HUDEP-2 (cell line): ENCODE measurements around the gene SMARCD3.

Experiments used
- DNase-seq, 76 experiments: peaks; one replicate each; lab custom pipeline; 2025; ENCODE audit not compliant: unreplicated experiment in 76 of 76; lab: John Stamatoyannopoulos, UW

Gene SMARCD3

DNA sequence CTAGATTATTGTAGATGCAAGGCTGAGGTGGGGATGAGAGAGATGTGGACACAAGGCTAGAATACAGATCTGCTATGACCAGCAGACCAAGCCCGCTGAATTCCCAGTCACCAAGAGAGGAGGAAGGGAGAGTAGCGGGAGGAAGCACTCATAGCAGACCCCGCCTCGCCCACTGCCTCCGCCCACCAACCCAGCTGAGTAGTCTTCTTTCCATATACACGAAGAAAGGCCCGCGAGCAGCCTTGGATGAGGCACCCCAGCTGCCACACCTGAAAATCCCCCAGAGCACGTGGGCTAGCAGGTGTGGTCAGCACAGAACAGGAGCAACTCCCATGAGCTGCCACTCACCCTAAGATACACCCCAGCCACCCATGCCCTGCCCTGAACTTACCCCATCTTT, 30.3 kb downstream of the SMARCD3 start:
- DNase-seq, result no peak

GRCh38 chr7:151215396-151215795, 33.1 kb downstream of the SMARCD3 start:
- DNase-seq, result no peak

DNA sequence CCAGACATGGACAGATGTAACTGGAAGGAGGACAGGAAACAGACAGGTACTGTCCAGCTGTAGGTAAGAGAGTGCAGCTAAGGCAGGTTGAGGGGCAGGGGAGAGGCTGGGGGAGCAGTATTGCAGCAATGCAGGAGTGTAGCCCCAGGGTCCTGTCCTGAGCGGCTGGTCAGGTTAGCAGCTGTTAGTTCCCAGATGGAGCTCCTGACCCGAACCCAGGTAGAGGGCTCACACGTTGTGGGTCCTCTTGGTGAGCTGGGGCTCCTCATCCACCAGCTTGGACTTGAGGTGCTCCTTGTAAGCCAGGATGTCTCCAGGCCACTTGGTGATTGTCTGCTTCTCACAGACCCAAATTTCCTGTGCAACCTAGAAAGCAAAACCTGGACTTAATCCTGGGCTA, 34.7 kb downstream of the SMARCD3 start:
- no peak for DNase-seq

DNA sequence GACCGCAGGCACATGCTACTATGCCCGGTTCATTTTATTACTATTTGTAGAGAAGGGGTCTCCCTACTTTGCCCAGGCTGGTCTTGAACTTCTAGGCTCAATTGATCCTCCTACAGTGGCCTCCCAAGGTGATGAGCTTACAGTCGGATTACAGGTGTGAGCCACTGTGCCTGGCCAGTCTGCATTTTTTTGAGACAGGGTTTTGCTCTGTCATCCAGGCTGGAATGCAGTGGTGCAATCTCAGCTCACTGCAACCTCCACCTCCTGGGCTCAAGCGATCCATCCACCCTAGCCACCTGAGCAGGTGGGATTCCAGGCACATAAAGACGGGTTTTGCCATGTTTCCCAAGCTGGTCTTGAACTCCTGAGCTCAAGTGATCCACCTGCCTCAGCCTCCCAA, 35.9 kb downstream of the SMARCD3 start:
- DNase-seq, result no peak

DNA sequence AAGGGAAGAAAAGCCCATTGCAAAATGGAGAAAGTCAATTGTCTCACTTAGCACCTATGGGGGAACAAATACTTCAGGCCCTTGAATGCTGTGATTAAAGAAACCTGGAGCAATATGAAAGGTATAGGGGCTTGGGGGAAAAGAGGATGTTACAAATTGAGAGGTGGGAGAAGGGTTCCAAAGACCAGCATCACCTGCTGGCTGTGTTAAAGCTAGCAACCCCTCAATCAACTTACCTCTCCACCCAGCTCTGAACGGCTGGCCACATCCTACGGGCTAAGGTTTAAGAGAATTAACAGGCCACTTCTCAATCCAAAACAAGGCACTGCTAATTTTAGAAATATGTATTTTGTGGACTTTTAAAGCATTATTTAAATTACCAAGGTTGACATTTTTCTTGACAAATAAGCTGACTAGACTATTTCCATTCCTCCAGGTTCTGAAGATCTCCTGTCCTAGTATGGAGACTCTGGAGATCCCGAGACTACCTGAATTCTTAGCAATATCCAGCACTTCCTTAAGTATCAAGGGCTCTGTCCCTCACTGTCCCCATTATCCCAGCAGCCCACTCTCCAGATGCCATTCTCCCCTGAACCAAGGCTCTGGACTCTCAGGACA, 37.2 kb downstream of the SMARCD3 start:
- no peak for DNase-seq

GRCh38 chr7:151210087-151210854, 38.2 kb downstream of the SMARCD3 start, which contains the start of gene H2BK1:
H2BK1 (minus strand) TSS chr7:151210488; CDS start chr7:151210318, 170 bp downstream.
- no peak for DNase-seq

- DNase-seq, result no peak
These were observed 38.9 kb downstream of the SMARCD3 start for GRCh38 chr7:151209588-151209987.

DNA sequence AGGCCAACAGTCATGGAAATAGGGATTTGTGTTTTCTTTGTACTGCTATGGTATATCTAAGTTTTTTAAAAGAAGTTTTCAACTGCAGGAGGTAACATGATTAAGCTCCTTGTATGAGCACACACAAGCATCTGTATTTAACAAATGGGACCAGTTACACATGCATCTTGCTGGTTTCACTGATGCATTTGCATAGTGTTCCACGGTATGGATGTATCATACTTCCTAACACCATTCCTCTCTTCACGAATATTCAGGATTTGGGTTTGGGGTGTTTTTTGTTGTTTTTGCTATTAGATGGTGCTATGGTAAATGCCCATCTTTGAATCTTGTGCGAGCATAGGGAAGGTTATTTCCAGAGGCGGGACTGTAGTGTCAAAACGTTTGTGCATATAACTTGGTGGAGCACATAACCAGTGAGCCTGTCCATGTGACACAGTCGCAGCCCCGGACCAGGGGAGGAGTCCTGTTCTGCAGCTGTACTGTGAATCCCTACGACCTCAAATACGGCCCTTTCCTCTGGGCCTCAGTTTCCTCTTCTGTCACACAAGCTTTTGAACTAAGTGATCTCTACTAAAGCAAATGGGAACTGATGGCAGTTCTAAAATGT, 40.1 kb downstream of the SMARCD3 start:
- no peak for DNase-seq

- DNase-seq, result no peak
These were observed 40.7 kb downstream of the SMARCD3 start for GRCh38 chr7:151207804-151208203.

GRCh38 chr7:151207315-151207714, 41.2 kb downstream of the SMARCD3 start:
- no peak for DNase-seq

DNA sequence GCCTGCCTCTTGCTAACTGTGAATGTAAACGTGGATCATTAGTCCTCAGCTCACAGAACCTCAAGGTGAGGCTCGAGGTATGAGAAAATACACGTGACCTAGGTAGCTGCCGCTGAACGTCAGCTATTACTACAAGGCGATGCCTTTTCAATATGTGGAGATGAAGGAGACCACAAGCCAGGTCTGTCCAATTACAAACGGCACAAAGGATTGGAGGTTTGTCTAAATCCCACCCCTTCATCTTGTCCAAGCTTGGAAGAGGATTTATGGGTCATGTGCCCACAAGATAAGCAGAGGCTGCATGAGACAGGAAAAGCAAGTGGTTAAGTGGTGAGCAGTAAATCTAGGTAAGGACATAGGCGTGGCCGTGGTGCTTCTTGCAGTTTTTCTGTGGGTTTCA, 41.6 kb downstream of the SMARCD3 start:
- DNase-seq, result no peak

DNA sequence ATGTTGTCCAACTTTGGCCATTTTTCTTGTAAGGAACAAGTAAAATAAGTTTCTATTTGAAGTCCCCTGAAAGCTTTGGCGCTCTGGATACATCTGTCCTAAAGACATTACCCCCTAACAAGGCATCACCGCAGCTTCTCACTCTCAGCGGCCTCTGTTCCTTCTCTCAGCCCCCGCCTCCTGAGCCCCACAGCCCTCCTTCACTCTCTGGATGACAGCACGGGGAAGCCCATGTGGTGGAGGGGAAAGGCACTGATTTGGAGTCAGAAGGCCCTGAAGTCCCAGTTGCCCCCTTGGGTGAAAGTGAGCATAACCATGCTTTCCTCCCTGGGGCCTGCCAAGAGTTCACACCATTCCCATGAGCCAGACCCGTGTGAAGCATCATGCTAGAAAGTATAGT, 42.8 kb downstream of the SMARCD3 start:
- no peak for DNase-seq

DNA sequence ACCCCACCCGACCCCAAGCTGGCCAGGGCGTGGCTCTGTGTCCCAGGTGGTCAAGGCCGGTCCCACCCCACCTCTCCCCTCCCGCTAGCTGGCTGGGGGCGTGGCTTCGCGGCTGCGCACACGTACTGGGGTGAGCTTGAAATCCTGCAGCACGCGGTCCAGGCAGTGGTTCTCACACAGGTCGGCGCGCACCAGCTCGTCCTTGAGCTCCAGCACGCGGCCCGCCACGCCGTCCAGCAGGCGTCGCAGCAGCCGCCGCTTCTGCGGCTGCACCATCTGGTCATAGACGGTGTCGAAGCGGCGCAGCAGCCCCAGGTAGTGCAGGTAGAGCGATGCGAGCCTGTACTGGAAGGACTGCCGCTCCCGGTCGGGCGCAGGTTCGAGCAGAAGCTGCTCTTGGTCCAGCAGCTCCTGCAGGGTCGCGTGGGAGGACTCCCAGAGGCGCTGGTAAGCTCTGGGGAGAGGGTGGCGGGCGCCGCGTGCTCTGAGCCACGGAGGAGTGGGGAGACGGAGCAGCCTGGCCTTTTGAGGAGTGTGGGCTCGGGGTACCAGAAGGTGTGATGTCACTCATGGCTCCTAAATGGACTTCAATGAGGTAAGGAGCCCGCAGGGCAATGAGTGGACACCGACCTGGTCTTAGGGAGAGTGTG, 44.0 kb downstream of the SMARCD3 start:
- DNase-seq, result no peak

DNA sequence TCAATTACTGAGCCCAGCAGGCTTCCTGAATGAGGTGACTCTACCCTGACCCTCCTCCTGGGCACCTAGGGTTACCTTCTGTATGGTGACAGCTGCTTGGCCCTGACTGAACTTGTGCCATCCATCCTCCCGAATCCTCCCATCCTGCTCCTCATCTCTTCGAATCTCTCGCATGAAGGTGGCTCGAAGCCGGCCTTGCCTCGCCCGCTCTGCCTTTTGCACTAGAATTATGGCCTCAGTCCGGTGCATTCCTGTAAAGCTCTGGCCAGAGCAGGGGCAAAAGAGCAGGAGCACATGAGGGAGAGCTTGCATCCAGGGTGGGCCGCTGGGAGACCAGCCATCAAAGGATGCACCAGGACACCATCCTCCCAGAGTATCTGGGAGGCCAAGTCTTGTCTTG, 45.7 kb downstream of the SMARCD3 start:
- DNase-seq, result no peak

DNA sequence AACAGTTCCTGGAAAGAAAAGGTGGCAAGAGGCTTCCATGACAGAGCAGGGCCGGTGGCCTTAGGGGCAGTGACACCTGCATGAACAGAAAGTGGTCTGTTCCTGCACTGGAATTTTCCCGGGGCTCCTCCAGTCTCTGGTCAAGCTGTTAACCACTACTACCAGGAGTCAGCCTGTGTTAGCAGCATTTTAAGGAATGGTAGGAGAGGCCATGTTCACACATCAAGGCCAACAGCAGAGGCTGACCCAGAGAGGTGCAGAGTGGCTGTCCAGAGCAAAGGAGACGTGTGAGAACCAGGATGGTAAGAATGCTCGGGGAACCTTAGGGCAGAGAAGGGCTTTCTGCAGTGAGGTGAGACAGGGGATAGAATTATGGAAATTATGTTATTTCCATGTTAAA, 46.7 kb downstream of the SMARCD3 start:
- DNase-seq, result no peak

DNA sequence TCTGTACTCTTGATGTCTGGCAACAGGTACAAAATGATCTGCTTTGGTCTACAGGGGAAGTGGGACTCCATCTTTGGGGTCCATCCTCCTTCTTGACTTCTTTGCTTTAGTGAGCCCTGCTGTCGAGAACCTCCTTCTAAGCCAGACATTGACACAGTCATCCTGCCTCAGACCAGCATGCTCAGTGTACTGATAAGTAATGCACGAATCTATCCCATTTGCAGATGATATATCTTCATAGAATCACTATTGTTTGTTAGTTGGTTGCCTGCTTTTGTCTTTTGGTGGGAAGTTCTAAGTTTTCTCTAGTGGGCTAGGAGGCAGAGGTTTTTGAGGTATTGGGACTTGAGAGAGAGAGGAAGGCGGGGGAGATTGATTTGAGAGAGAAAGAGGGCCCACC, 47.1 kb downstream of the SMARCD3 start:
- DNase-seq, result no peak

DNA sequence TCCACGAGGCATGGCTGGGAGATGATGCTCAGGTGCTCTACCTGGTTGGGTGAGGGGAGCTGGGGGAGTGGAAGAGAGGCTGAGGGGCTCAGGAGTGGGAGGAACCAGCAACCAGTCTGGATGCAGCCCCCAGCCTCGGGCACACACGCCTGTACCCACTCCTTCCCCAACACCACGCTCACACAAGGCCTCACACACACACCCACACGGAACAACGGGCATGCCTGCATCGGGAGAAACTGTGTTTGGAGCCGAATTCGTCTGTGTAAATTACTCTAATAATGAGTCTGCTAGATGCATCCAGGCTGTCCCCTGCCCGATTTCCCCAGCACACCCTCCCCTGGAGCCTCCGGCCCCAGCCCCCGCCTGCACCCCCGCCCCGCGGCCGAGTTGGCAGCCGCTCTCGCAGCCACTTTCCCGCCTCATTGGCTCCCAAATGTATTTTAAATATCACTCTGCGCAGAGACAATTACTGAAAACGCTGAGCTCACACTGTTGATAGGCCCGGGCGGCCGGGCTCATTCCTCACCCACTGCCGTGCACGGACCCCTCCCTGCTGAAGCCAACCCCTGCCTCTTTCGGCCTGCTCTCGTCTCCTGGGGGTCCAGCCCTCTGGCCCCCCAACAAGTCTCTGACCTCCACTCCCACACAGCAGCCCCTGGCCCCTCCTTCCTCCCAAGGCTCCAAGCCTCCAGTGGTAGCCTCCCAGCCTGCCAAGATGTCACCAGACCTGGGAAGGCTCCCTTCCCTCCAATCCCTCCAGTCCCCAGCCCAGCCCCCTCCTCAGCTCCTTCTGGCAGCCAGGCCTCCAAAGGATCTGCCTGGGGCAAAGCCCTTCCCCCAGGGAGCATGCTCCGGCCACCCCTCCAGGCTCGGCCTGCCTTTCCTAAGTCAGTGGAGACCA, 49.3 kb downstream of the SMARCD3 start:
- no peak for DNase-seq

DNA sequence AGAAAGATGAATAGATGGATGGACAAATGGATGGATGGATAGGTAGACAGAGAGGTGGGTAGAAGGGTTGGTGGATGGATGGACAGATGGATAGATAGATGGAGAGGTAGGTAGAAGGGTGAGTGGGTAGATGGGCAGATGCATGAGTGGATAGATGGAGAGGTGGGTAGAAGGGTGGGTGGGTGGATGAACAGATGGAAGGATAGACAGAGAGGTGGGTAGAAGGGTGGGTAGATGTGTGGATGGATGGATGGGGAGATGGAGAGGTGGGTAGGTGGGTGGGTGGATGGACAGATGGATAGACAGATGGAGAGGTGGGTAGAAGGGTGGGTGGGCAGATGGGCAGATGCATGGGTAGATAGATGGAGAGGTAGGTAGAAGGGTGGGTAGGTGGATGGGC, 50.6 kb downstream of the SMARCD3 start:
- DNase-seq, result no peak

GRCh38 chr7:151195616-151196450, 52.7 kb downstream of the SMARCD3 start:
- no peak for DNase-seq

DNA sequence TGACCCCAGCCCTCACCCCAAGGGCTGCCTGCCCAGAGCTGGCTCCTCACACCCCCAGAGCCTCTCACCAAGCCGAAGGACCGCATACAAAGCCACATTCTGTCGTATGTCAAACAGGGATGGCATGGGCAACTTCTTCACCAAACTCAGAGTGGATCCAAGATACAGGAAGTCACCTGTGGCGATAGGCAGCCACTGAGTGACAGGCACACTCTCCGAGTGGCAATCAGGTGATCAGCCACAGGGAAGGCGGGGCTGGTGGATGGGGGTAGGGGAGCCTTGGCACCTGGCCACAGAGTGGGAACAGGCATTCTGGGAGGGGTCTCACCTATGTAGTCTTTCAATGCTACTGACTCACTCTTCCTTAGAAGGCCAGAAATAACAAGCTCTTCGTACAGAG, 54.3 kb downstream of the SMARCD3 start:
- DNase-seq, result no peak
